H9 (cell line): Measurements from ENCODE around the gene SERPINE2. TPM values are rescaled to one million over a fixed set of nuclear protein-coding genes. Genes with fewer than 3 reads are reported as not detected.

Source experiments
- DNase-seq: peaks from one replicate; pipeline ENCODE4 v3.0.0-alpha.2; 2017
- H2AFZ ChIP-seq: one replicate; pipeline ENCODE4 v1.6.1; 2013; ENCODE audit warnings: mild to moderate bottlenecking, low read length, control low read depth, moderate library complexity
- H2AK5ac ChIP-seq: 2 replicates; pipeline ENCODE4 v1.6.1; 2013; ENCODE audit warnings: low read length, control low read depth, mixed read lengths; ENCODE audit not compliant: insufficient read length
- H2BK120ac ChIP-seq: one replicate; pipeline ENCODE4 v1.6.1; 2013; ENCODE audit warnings: low read depth, mild to moderate bottlenecking, low read length, control low read depth, inconsistent platforms; ENCODE audit not compliant: poor library complexity, severe bottlenecking
- H2BK12ac ChIP-seq: 2 replicates; pipeline ENCODE4 v1.6.1; 2013; ENCODE audit warnings: low read length, control low read depth, mixed read lengths, low read depth; ENCODE audit not compliant: insufficient read length
- H2BK15ac ChIP-seq: 2 replicates; pipeline ENCODE4 v1.6.1; 2013; ENCODE audit warnings: low read depth, low read length, control low read depth
- H2BK20ac ChIP-seq: one replicate; pipeline ENCODE4 v1.6.1; 2013; ENCODE audit warnings: low read depth, mild to moderate bottlenecking, low read length, control low read depth, inconsistent platforms; ENCODE audit not compliant: poor library complexity, severe bottlenecking
- H2BK5ac ChIP-seq: 2 replicates; pipeline ENCODE4 v1.6.1; 2013; ENCODE audit warnings: low read length, control low read depth, mixed read lengths; ENCODE audit not compliant: insufficient read length
- H3K14ac ChIP-seq: 2 replicates; pipeline ENCODE4 v1.6.1; 2013; ENCODE audit warnings: low read length, control low read depth; ENCODE audit not compliant: insufficient read depth
- H3K18ac ChIP-seq: 2 replicates; pipeline ENCODE4 v1.6.1; 2013; ENCODE audit warnings: low read depth, mild to moderate bottlenecking, mixed read lengths, low read length, control low read depth; ENCODE audit not compliant: insufficient read length
- H3K23ac ChIP-seq: 2 replicates; pipeline ENCODE4 v1.6.1; 2013; ENCODE audit warnings: low read length, control low read depth, mixed read lengths, low read depth; ENCODE audit not compliant: insufficient read length
- H3K23me2 ChIP-seq: 2 replicates; pipeline ENCODE4 v1.6.1; 2013; ENCODE audit warnings: low read depth, mild to moderate bottlenecking, mixed read lengths, low read length, control low read depth; ENCODE audit not compliant: insufficient read length, poor library complexity, severe bottlenecking
- H3K27ac ChIP-seq: 2 replicates; pipeline ENCODE4 v1.5.1; 2013; ENCODE audit warnings: low read length, control low read depth, mixed read lengths, low read depth; ENCODE audit not compliant: insufficient read length
- H3K27me3 ChIP-seq: 2 replicates; pipeline ENCODE4 v1.6.1; 2013; ENCODE audit warnings: low read length, control low read depth, inconsistent platforms; ENCODE audit not compliant: insufficient read depth
- H3K4ac ChIP-seq: 2 replicates; pipeline ENCODE4 v1.6.1; 2013; ENCODE audit warnings: low read depth, mild to moderate bottlenecking, control low read depth, inconsistent platforms, low read length, moderate library complexity
- H3K4me1 ChIP-seq: 2 replicates; pipeline ENCODE4 v1.6.1; 2013; ENCODE audit warnings: low read length, control low read depth, inconsistent platforms; ENCODE audit not compliant: insufficient read depth
- H3K4me2 ChIP-seq: 2 replicates; pipeline ENCODE4 v1.6.1; 2013; ENCODE audit warnings: low read length, control low read depth, mixed read lengths; ENCODE audit not compliant: insufficient read length, insufficient read depth
- H3K56ac ChIP-seq: 2 replicates; pipeline ENCODE4 v1.6.1; 2013; ENCODE audit warnings: low read depth, mild to moderate bottlenecking, mixed read lengths, low read length, control low read depth; ENCODE audit not compliant: insufficient read length
- H3K79me1 ChIP-seq: 2 replicates; pipeline ENCODE4 v1.6.1; 2013; ENCODE audit warnings: low read depth, mild to moderate bottlenecking, moderate library complexity, low read length, control low read depth, inconsistent platforms; ENCODE audit not compliant: insufficient read depth, poor library complexity, severe bottlenecking
- H3K79me2 ChIP-seq: 2 replicates; pipeline ENCODE4 v1.6.1; 2013; ENCODE audit warnings: low read length, control low read depth, inconsistent platforms; ENCODE audit not compliant: insufficient read depth
- H3K9ac ChIP-seq: 2 replicates; pipeline ENCODE4 v1.6.1; 2013; ENCODE audit warnings: low read length, control low read depth, mixed read lengths; ENCODE audit not compliant: insufficient read length; ENCODE audit errors: extremely low read depth
- H3K9me3 ChIP-seq: one replicate; pipeline ENCODE4 v1.6.1; 2013; ENCODE audit warnings: low read depth, low read length, inconsistent platforms; ENCODE audit not compliant: control insufficient read depth
- H3T11ph ChIP-seq: one replicate; pipeline ENCODE4 v1.6.1; 2013; ENCODE audit warnings: mild to moderate bottlenecking, low read length, control low read depth, inconsistent platforms
- H4K20me1 ChIP-seq: one replicate; pipeline ENCODE4 v1.6.1; 2013; ENCODE audit not compliant: control insufficient read depth, insufficient read length, insufficient read depth
- H4K5ac ChIP-seq: 2 replicates; pipeline ENCODE4 v1.6.1; 2013; ENCODE audit warnings: low read depth, mild to moderate bottlenecking, mixed read lengths, low read length, control low read depth; ENCODE audit not compliant: insufficient read length
- H4K8ac ChIP-seq: replicated peaks from 2 replicates; pipeline ENCODE4 v1.6.1; 2013; ENCODE audit warnings: low read length, control low read depth, mixed read lengths, low read depth; ENCODE audit not compliant: insufficient read length
- H4K91ac ChIP-seq: 2 replicates; pipeline ENCODE4 v1.6.1; 2013; ENCODE audit warnings: low read depth, mild to moderate bottlenecking, moderate library complexity, mixed read lengths, low read length, control low read depth; ENCODE audit not compliant: insufficient read length
- H3K27ac Mint-ChIP-seq, 3 experiments: 2 replicates in 2 of 3; 3 replicates in 1 of 3; pipeline ENCODE4 v1.8.0; 2020 to 2021; ENCODE audit warnings: mixed read lengths in 3 of 3, mild to moderate bottlenecking in 1 of 3, moderate library complexity in 1 of 3
- H3K27me3 Mint-ChIP-seq: 2 replicates; pipeline ENCODE4 v1.8.0; 2021; ENCODE audit warnings: low read depth, mild to moderate bottlenecking, moderate library complexity, mixed read lengths
- H3K36me3 Mint-ChIP-seq, 3 experiments: 2 replicates in 2 of 3; 3 replicates in 1 of 3; pipeline ENCODE4 v1.8.0; 2020 to 2021; ENCODE audit warnings: low read depth in 3 of 3, mixed read lengths in 3 of 3; ENCODE audit not compliant: insufficient read depth in 1 of 3
- H3K4me1 Mint-ChIP-seq, 2 experiments: 2 replicates each; pipeline ENCODE4 v1.8.0; 2020; ENCODE audit warnings: mixed read lengths in 2 of 2
- H3K4me3 Mint-ChIP-seq, 2 experiments: 2 replicates in 1 of 2; 3 replicates in 1 of 2; pipeline ENCODE4 v1.8.0; 2020 to 2021; ENCODE audit warnings: mild to moderate bottlenecking in 2 of 2, mixed read lengths in 2 of 2, moderate library complexity in 1 of 2
- H3K9me3 Mint-ChIP-seq, 2 experiments: 2 replicates in 1 of 2; 3 replicates in 1 of 2; pipeline ENCODE4 v1.8.0; 2020; ENCODE audit warnings: mild to moderate bottlenecking in 2 of 2, mixed read lengths in 2 of 2, moderate library complexity in 1 of 2
- CTCF ChIP-seq: fragments of 200-600 bp; sonication (generic); conservative IDR thresholded peaks from 3 replicates; pipeline ENCODE4 v1.8.0; 2021; ENCODE audit warnings: antibody characterized with exemption, mild to moderate bottlenecking
- WGBS: extraction: QIAGEN DNeasy Blood & Tissue Kit; methylation state at CpG from one replicate; pipeline ENCODE4 v1.1.7; 2013; ENCODE audit warnings: missing lambda C conversion rate, low lambda C conversion rate, mixed read lengths; ENCODE audit not compliant: insufficient read length; ENCODE audit errors: extremely low coverage; 5-methylcytosine and 5-hydroxymethylcytosine counted together
- total RNA-seq: library from RNA; stranded (reverse); gene quantifications from 2 replicates; pipeline ENCODE4 v1.2.1, GENCODE V29; 2021

The SERPINE2 gene
- total RNA-seq, 1 experiment from 2014 or later, result 40.0 TPM

DNA sequence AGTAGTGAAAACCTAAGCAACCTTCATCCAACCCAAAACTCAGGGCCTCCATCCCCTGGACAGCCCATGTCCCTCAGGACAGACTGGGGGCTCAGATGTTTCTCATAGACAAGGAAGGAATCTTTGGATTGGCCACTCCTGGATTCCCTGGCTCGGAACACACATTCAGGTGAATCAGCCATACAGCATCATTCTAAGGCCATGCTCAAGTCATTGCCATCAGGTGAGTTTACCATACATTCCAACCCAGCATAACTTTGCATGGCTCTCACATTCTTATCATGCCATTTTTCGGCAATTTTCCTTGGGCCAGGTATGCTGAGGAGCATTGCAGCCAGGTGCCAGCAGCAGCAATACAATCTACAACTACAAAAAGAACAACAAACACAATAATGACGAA is 34.6 kb upstream of the SERPINE2 start:
- Histone ChIP-seq H3K4me2 (no peak overlapping the region), H2AFZ (no peak overlapping the region), H3K4me1 (no peaks in the 10 kb centered on the region; the same call in 1 of the 2 replicates), H3K4ac (no peak overlapping the region), H3K23ac (no peak overlapping the region), H3T11ph (no peak overlapping the region), H3K27me3 (no peaks in the 10 kb centered on the region), H3K14ac (no peak overlapping the region), H2BK12ac (no peak overlapping the region), H3K56ac (no peak overlapping the region), H2BK120ac (no peak overlapping the region), H2BK15ac (no peak overlapping the region), H3K9ac (no peak overlapping the region), H4K8ac (no peak overlapping the region), H4K20me1 (no peaks in the 10 kb centered on the region), H3K79me2 (no peaks in the 10 kb centered on the region), H2BK20ac (no peak overlapping the region), H4K5ac (no peak overlapping the region), H4K91ac (no peak overlapping the region), H3K18ac (no peak overlapping the region), H3K9me3 (no peaks in the 10 kb centered on the region), H2AK5ac (no peak overlapping the region), H3K27ac (no peak overlapping the region), H2BK5ac (no peak overlapping the region), H3K79me1 (no peaks in the 10 kb centered on the region), H3K23me2 (no peaks in the 10 kb centered on the region)
- H3K4me1 Mint-ChIP-seq, result no peaks in the 10 kb centered on the region
- H3K27ac Mint-ChIP-seq, result peak overlapping the region in 1 of 3 experiments; percentile 13; a peak in 1 of 7 replicates
- no peaks in the 10 kb centered on the region for H3K27me3 Mint-ChIP-seq
- no peak overlapping the region for H3K4me3 Mint-ChIP-seq
- no CpG with 5 or more reads among the region's 3 CpGs for WGBS
- no peaks in the 10 kb centered on the region for H3K36me3 Mint-ChIP-seq
- TF ChIP-seq CTCF, result no peak
- no peaks in the 10 kb centered on the region for H3K9me3 Mint-ChIP-seq
- DNase-seq, result no peak
